ENCODE data around the gene POLR2F.

DNA sequence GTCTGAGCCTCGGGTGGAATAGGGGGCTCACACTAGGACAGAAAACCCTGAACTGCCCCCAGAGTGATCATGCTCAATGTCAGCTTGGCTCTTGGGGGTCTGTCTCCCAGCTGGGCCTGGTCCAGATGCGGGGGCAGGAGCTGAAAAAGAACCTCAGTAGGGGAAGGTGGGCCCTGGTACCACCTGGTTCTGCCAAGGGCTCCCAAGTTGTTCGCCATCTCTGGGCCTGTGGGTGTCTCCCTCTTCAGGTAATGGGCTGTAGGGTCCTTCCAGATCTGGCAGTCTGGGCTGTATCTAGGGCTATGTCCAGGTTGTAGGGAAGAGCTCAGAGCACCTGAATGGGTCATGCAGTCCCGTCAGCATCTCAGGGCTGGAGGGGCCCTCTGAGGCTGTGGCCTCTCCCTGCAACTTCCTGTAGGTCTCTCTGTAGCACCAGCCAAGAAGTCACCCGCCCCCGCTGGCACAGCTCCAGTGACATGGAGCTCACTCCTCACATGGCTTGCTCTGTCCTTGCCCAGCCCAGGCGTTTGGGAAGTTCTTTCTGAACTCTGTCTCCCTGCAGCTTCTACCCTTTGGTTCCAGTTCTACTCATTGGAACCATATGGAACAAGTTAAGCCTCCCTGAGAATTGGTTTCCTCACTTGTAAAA, 63.9 kb downstream of the POLR2F start:
- TF ChIP-seq, protein P1, sequence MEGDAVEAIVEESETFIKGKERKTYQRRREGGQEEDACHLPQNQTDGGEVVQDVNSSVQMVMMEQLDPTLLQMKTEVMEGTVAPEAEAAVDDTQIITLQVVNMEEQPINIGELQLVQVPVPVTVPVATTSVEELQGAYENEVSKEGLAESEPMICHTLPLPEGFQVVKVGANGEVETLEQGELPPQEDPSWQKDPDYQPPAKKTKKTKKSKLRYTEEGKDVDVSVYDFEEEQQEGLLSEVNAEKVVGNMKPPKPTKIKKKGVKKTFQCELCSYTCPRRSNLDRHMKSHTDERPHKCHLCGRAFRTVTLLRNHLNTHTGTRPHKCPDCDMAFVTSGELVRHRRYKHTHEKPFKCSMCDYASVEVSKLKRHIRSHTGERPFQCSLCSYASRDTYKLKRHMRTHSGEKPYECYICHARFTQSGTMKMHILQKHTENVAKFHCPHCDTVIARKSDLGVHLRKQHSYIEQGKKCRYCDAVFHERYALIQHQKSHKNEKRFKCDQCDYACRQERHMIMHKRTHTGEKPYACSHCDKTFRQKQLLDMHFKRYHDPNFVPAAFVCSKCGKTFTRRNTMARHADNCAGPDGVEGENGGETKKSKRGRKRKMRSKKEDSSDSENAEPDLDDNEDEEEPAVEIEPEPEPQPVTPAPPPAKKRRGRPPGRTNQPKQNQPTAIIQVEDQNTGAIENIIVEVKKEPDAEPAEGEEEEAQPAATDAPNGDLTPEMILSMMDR (IDR thresholded peaks at IDR 0.05) = no peak
- TF ChIP-seq POLR2A (IDR thresholded peaks at IDR 0.05) = no peak
